ENCODE measurements around the gene MACROD2.
A peak's percentile ranks its signal among the peaks of the same experiment; 100 is the strongest.

MACROD2 gene

GRCh38 chr20:14691994-14692393, 696.7 kb downstream of the MACROD2 start:
- in situ Hi-C loops (cut with HindIII; ENCODE audit: low pct_ligation_motif_present, low pct_unique_long_range_greater_than_20kb, low sequenced_read_pairs), result no loop called here
- DNase-seq, result no peak

- no peak for DNase-seq
- in situ Hi-C loops (cut with HindIII; ENCODE audit: low pct_ligation_motif_present, low pct_unique_long_range_greater_than_20kb, low sequenced_read_pairs), result no loop called here
Measured at GRCh38 chr20:14696478-14696877, 701.2 kb downstream of the MACROD2 start.

DNA sequence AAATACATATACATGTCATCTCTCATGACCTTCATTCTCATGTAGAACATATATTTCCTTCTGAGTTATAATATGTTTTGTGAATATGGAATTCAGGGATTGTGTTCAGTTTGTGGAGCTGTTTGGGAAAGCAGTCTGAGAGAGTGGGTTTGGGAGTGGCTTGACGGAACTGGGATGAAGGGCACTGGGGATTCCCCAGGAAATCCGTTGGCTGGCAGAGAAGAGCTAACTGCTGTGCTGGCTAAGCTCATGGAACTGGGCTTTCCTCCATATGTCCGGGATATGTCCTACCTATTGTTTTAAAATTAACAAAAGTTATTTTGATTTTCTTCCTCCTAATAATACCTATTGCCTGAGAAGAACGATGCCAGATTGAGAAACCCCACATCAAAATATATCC, 701.6 kb downstream of the MACROD2 start:
- in situ Hi-C loops (cut with HindIII; ENCODE audit: low pct_ligation_motif_present, low pct_unique_long_range_greater_than_20kb, low sequenced_read_pairs), result no loop called here
- no peak for DNase-seq

DNA sequence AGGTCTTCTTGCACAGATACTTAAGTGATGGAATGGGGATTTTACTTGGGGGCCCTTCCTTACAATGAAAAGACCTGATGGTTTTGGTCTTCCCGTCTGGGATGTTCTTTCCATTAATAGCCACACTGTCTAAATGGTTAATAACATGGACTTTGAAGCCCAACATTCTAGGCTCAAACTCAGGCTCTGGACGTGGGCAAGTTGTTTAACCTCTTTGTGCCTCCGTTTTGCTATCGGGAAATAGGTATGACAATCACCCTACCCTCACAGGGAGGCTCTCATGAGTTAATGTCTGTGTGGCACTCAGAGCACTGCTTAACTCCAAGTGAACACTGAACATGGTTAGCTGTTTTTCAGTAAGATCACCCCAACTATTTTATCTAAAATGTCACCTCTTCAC, 702.8 kb downstream of the MACROD2 start:
- in situ Hi-C loops (cut with HindIII; ENCODE audit: low pct_ligation_motif_present, low pct_unique_long_range_greater_than_20kb, low sequenced_read_pairs), result no loop called here
- DNase-seq, result no peak

- peak; percentile 17 for DNase-seq
- in situ Hi-C loops (cut with HindIII; ENCODE audit: low pct_ligation_motif_present, low pct_unique_long_range_greater_than_20kb, low sequenced_read_pairs), result no loop called here
Measured at GRCh38 chr20:14698605-14699373, 703.5 kb downstream of the MACROD2 start.

GRCh38 chr20:14700639-14700960, 705.3 kb downstream of the MACROD2 start:
- in situ Hi-C loops (cut with HindIII; ENCODE audit: low pct_ligation_motif_present, low pct_unique_long_range_greater_than_20kb, low sequenced_read_pairs), result no loop called here
- DNase-seq, result peak; percentile 64

DNA sequence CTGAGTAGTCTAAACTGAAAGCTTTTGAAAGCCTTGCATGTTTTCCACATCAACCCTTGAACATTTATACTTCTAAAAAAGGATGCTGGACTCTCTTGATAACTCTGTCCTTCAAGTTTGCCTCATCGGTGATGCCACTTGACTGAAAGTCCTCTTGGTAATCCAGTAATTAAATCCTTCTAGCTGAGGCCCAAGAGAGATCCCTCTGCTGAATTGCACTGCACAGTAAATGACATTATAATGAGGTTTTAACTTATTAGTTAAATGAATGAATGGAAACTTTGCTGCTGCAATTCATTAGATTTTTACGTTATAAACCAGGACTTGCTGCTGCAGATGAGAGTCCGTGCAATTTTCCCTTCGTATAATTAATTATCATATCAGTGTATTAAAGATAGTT, 706.0 kb downstream of the MACROD2 start:
- in situ Hi-C loops (cut with HindIII; ENCODE audit: low pct_ligation_motif_present, low pct_unique_long_range_greater_than_20kb, low sequenced_read_pairs), result no loop called here

GRCh38 chr20:14706555-14706954, 711.2 kb downstream of the MACROD2 start:
- in situ Hi-C loops (cut with HindIII; ENCODE audit: low pct_ligation_motif_present, low pct_unique_long_range_greater_than_20kb, low sequenced_read_pairs), result no loop called here
- no peak for DNase-seq

More for the DNA sequence above, 706.0 kb downstream of the MACROD2 start:
- no peak for DNase-seq

DNA sequence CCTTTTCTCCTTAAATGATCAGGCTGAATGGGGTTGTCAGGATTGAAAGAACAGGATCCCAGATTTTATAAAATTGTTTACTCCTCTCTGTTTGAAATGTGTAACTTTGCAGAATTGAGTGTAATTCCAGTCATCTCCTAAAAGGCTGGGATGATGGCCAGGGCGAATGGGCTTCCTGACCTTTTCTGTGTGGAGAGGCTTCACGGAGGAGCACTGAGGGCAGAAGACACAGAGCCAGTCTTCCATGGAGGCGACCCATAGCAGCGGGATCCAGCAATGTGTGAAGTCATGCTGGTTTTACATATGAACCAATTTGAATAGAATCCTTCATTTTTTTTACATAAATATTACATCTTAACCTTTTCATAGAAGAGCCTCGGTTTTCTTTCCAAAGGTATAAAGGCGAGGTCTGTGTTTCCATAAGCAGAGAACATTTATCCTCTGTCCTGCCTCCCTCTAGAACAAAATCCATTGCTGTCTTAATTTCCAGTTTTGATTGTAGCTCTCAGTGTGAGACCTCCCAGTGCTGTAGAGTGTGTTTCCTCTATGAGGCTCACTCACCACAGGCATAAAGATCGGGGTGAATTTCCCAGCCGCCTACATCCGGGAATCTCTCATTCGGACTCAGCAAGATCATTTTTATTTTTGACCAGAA, 711.8 kb downstream of the MACROD2 start:
- no peak for DNase-seq
- in situ Hi-C loops (cut with HindIII; ENCODE audit: low pct_ligation_motif_present, low pct_unique_long_range_greater_than_20kb, low sequenced_read_pairs), result no loop called here

GRCh38 chr20:14707865-14708596, 712.7 kb downstream of the MACROD2 start:
- no peak for DNase-seq
- in situ Hi-C loops (cut with HindIII; ENCODE audit: low pct_ligation_motif_present, low pct_unique_long_range_greater_than_20kb, low sequenced_read_pairs), result no loop called here

- no peak for DNase-seq
- in situ Hi-C loops (cut with HindIII; ENCODE audit: low pct_ligation_motif_present, low pct_unique_long_range_greater_than_20kb, low sequenced_read_pairs), result no loop called here
Measured at GRCh38 chr20:14709439-14709838, 714.1 kb downstream of the MACROD2 start.

GRCh38 chr20:14710951-14711350, 715.6 kb downstream of the MACROD2 start:
- in situ Hi-C loops (cut with HindIII; ENCODE audit: low pct_ligation_motif_present, low pct_unique_long_range_greater_than_20kb, low sequenced_read_pairs), result no loop called here
- no peak for DNase-seq

GRCh38 chr20:14711652-14712051, 716.3 kb downstream of the MACROD2 start:
- in situ Hi-C loops (cut with HindIII; ENCODE audit: low pct_ligation_motif_present, low pct_unique_long_range_greater_than_20kb, low sequenced_read_pairs), result no loop called here
- DNase-seq, result no peak

DNA sequence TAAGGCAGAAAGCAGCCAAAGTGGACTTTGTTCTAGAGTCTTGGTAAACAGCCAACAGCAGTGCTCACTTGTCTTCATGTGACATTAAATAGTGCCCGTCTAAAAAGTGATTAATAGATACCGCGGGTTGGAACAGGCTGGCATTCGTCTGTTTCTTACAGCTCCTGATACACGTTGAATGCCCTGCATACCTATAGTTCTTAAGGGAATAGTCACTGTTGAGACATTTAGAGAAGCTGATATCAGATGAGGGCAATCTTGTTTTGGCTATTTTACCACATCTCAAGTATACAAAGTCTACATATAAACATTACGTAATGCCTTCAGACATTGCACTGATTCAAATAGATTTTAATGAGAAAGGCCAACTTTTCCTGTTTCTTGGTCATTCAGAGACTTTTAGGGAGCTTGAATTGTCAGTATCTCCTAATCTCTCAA, 717.0 kb downstream of the MACROD2 start:
- DNase-seq, result peak; percentile 57
- in situ Hi-C loops (cut with HindIII; ENCODE audit: low pct_ligation_motif_present, low pct_unique_long_range_greater_than_20kb, low sequenced_read_pairs), result no loop called here

DNA sequence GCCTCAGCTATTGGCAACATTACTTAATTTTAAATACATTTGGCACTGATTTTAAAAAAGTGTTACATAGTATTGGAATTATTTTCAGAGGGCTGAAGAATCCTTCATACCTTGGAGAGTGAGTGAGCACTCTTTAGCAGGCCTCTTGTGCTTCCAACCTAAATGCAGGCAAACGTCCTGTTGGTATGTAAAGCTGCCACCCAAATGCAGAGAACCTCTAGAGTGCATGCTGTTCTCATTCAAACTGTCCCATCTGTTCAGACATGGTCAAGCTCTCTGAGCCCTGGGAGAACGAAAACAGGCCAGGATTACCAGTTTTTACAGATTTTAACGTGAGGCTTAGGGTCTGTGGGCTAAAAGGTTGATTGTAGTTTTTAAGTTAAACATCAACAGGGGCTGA, 720.1 kb downstream of the MACROD2 start:
- no peak for DNase-seq
- in situ Hi-C loops (cut with HindIII; ENCODE audit: low pct_ligation_motif_present, low pct_unique_long_range_greater_than_20kb, low sequenced_read_pairs), result no loop called here

GRCh38 chr20:14716351-14716801, 721.1 kb downstream of the MACROD2 start:
- in situ Hi-C loops (cut with HindIII; ENCODE audit: low pct_ligation_motif_present, low pct_unique_long_range_greater_than_20kb, low sequenced_read_pairs), result no loop called here
- DNase-seq, result no peak

DNA sequence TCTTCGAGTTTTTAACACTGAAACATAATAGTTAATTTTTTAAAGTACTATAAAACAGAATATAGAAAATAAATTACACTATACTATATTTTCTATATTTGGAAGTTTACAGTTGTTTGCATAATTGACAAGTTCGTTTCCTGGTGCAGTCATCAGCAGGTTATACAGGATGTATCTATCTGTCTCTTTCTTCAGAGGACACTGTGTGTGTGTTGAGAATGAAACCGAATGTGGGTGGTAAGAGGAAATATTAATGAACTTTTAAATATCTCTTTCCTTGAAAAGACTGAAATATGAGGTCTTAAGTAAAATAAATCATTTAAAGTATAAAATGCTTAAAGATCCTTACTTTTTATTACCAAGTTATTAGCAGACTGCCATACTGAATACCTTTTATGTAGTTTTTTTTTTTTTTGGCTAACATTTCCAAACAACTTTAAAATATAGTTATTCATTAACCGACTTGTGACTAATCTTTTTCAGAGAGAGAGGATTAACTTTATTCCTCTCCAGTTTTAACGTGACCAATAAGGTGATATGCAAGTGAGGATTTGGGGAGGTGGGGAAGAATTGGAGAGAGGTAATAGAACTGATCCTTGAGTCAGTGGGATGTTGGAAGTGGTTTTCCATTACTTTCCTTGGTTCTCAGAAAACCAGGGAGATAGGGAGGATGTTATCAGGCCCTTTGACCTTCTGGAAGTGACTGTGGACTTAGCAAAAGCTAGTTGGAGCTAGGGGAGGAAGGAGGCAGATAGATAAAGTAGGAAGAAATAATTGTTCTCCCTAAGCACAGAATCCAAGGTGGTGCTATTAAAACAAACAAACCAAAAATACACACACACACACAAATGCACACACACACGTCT, 722.1 kb downstream of the MACROD2 start:
- DNase-seq, result peak; percentile 23
- in situ Hi-C loops (cut with HindIII; ENCODE audit: low pct_ligation_motif_present, low pct_unique_long_range_greater_than_20kb, low sequenced_read_pairs), result no loop called here

GRCh38 chr20:14720251-14720650, 724.9 kb downstream of the MACROD2 start:
- in situ Hi-C loops (cut with HindIII; ENCODE audit: low pct_ligation_motif_present, low pct_unique_long_range_greater_than_20kb, low sequenced_read_pairs), result no loop called here

More at GRCh38 chr20:14720251-14720650, 724.9 kb downstream of the MACROD2 start:
- DNase-seq, result no peak

Data from ACHN (cell line).